Body of pancreas (tissue), 4 donors: ENCODE data around the gene RRAGA.

ENCODE experiments used
- CTCF ChIP-seq, 7 experiments: fragments of 450-650 bp in 4 of 7; fragments of 200-600 bp in 3 of 7; sonication (generic) in 3 of 7; IDR thresholded peaks; one replicate each; pipeline ENCODE4 v1.5.1; 2016 to 2019; ENCODE audit warnings: antibody characterized with exemption in 7 of 7
- POLR2A ChIP-seq, 3 donors: fragments of 450-650 bp; IDR thresholded peaks; one replicate each; pipeline ENCODE4 v1.6.1; 2016; ENCODE audit warnings: antibody characterized with exemption in 3 of 3, mild to moderate bottlenecking in 2 of 3

GRCh38 chr9:19085295-19085694, 36.1 kb downstream of the RRAGA start:
- TF ChIP-seq CTCF (IDR thresholded peaks at IDR 0.05) (peak in 6 of 7 experiments; percentile 17 to 57 (median 42)), POLR2A (IDR thresholded peaks at IDR 0.05) (no peak)
